Left ventricle myocardium inferior (tissue), 1 donor: ENCODE measurements around the gene STUB1. TPM values are rescaled to one million over a fixed set of nuclear protein-coding genes. Genes with fewer than 3 reads are reported as not detected.
A peak's percentile ranks its signal among the peaks of the same experiment; 100 is the strongest.

Source experiments
- DNase-seq: peaks from one replicate; pipeline ENCODE4 v3.0.0-alpha.2; 2020
- H3K27ac ChIP-seq: fragments of 200-600 bp; replicated peaks from 2 replicates; pipeline ENCODE4 v1.8.0; 2021
- H3K27me3 ChIP-seq: fragments of 200-600 bp; 2 replicates; pipeline ENCODE4 v1.8.0; 2021; ENCODE audit warnings: low read depth
- H3K36me3 ChIP-seq: fragments of 200-600 bp; 2 replicates; pipeline ENCODE4 v1.8.0; 2021
- H3K4me1 ChIP-seq: fragments of 200-600 bp; 2 replicates; pipeline ENCODE4 v1.8.0; 2021
- H3K4me3 ChIP-seq: fragments of 200-600 bp; 2 replicates; pipeline ENCODE4 v1.8.0; 2021; ENCODE audit warnings: mild to moderate bottlenecking, moderate library complexity
- H3K9me3 ChIP-seq: fragments of 200-600 bp; replicated peaks from 2 replicates; pipeline ENCODE4 v1.8.0; 2021
- intact Hi-C: fragments of 100-400 bp; cut with micrococcal nuclease; formaldehyde crosslinking; loops from one replicate; pipeline ENCODE4 v1.11.0; 2022
- total RNA-seq: library from RNA; stranded (reverse); fragmentation: NEBNext Ultra II Directional; extraction: Animal tissue kit (Norgen Biotek cat#: 25700); gene quantifications from one replicate; pipeline ENCODE4 v1.2.1, GENCODE V29; 2021
- TF ChIP-seq, protein P1 (sequence below): fragments of 200-600 bp; IDR thresholded peaks from 2 replicates; pipeline ENCODE4 v1.8.0; 2021; ENCODE audit warnings: antibody characterized with exemption, mild to moderate bottlenecking, borderline replicate concordance
- donor health status: DM: no; HTN: yes; CAD: no; lungs with severe emphysema.

STUB1 gene
- total RNA-seq, 1 donor from 2014 or later: 113 TPM

DNA sequence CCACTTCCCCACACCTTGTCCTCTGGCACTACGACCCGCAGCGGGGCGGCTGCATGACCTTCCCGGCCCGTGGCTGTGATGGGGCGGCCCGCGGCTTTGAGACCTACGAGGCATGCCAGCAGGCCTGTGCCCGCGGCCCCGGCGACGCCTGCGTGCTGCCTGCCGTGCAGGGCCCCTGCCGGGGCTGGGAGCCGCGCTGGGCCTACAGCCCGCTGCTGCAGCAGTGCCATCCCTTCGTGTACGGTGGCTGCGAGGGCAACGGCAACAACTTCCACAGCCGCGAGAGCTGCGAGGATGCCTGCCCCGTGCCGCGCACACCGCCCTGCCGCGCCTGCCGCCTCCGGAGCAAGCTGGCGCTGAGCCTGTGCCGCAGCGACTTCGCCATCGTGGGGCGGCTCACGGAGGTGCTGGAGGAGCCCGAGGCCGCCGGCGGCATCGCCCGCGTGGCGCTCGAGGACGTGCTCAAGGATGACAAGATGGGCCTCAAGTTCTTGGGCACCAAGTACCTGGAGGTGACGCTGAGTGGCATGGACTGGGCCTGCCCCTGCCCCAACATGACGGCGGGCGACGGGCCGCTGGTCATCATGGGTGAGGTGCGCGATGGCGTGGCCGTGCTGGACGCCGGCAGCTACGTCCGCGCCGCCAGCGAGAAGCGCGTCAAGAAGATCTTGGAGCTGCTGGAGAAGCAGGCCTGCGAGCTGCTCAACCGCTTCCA, 46.7 kb upstream of the STUB1 start:
- DNase-seq: no peak
- TF ChIP-seq, protein P1, sequence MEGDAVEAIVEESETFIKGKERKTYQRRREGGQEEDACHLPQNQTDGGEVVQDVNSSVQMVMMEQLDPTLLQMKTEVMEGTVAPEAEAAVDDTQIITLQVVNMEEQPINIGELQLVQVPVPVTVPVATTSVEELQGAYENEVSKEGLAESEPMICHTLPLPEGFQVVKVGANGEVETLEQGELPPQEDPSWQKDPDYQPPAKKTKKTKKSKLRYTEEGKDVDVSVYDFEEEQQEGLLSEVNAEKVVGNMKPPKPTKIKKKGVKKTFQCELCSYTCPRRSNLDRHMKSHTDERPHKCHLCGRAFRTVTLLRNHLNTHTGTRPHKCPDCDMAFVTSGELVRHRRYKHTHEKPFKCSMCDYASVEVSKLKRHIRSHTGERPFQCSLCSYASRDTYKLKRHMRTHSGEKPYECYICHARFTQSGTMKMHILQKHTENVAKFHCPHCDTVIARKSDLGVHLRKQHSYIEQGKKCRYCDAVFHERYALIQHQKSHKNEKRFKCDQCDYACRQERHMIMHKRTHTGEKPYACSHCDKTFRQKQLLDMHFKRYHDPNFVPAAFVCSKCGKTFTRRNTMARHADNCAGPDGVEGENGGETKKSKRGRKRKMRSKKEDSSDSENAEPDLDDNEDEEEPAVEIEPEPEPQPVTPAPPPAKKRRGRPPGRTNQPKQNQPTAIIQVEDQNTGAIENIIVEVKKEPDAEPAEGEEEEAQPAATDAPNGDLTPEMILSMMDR: no peak
- Histone ChIP-seq H3K4me3 (no peak overlapping the region), H3K27ac (no peak overlapping the region), H3K9me3 (no peaks in the 10 kb centered on the region), H3K4me1 (peaks cover 57% of the 10 kb centered on the region), H3K36me3 (peaks cover 23% of the 10 kb centered on the region), H3K27me3 (no peaks in the 10 kb centered on the region)
- intact Hi-C loops: no loop called here

DNA sequence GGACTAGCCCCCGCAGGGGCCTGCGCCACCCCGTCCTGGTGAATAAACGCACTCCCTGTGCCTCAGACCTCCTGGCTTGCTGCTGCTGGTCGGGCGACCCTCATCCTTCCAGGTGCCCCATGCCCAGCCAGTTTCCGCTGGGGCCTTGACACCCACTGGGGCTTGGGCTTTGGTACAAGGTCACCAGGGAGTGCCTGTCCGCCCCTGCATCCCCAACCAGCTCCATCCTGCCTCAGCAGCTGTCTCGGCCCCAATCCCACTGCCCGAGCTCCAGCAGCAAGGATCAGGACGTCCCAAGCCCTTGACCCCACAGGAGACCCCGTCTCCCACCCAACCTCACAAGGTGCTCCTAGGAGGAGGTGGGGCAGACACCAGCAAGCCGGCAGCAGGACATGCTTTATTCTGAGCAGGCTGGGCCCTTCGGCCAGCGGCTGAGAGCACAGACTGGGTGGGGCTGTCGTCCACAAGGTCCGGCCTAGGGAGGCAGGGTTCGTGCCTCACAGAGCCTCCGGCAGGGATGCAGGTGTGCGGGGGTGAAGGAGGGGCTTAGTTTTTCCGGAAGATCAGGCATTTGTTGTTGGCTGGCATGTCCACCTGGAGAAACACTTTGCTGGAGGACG, 46.0 kb upstream of the STUB1 start:
- DNase-seq: no peak

DNA sequence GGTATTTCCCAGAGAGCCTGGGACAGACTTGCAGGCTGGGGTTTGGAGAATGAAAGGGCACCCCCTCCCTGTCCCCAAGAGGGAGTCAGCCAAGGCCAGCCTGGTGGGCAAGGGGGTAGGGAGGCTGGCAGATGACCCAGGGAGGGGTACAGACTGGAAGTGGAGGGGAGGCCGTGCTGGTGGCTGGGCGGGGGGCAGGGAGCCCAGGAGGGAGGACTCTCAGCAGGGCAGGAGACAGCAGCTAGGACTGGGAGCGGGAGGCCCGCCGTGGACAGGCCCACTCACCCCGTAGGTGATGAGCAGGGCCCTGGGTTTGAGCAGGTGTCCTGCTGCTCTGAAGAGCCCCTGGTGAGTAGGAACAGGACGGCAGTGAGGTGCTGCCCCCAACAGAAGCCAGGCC, 45.2 kb upstream of the STUB1 start:
- Histone ChIP-seq H3K36me3 (peaks cover 22% of the 10 kb centered on the region), H3K4me3 (peak overlapping the region; percentile 91), H3K9me3 (no peaks in the 10 kb centered on the region), H3K4me1 (peaks cover 50% of the 10 kb centered on the region), H3K27ac (no peak overlapping the region), H3K27me3 (no peaks in the 10 kb centered on the region)
- intact Hi-C loops: no loop called here
- no peak for DNase-seq
- TF ChIP-seq, protein P1: no peak

More for the DNA sequence above, 46.0 kb upstream of the STUB1 start:
- TF ChIP-seq, protein P1: no peak
- H3K27me3 ChIP-seq: no peaks in the 10 kb centered on the region
- H3K27ac ChIP-seq: no peak overlapping the region
- H3K4me3 ChIP-seq: no peak overlapping the region
- peaks cover 58% of the 10 kb centered on the region for H3K4me1 ChIP-seq
- H3K36me3 ChIP-seq: peaks cover 22% of the 10 kb centered on the region
- intact Hi-C loops: no loop called here
- H3K9me3 ChIP-seq: no peaks in the 10 kb centered on the region

DNA sequence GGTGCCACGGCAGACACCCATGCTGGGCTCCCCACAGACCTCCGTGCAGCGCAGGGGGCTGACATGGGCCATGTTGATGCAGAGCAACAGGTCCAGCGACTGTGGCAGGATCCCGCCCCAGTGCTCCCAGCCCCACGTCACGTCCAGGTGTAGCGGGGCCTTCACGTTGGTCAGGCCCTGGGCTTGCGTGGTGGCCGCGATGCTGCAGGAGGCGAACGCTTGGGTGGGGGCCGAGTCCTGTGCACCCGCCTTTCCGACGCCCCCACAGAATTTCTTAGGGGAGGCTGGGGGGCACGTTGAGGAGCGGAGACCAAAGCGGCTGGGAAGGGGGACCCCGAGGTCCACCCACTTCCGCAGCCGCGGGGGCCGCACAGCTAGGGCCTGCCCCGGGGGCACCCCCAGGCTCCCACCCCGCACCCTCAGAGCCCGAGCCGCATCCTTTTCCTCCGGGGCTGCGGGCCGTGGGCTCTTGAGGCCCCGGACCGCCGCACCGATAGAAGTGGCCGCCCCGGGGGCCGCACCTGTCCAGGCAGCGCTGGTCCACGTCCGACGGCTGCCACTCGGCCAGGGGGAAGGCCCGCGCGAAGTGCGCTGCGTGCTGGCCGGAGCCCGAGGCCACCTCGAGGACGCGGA, 44.5 kb upstream of the STUB1 start:
- peaks cover 22% of the 10 kb centered on the region for H3K36me3 ChIP-seq
- no peaks in the 10 kb centered on the region for H3K9me3 ChIP-seq
- DNase-seq: no peak
- TF ChIP-seq, protein P1: no peak
- intact Hi-C loops: no loop called here
- peaks cover 43% of the 10 kb centered on the region for H3K4me1 ChIP-seq
- H3K27me3 ChIP-seq: no peaks in the 10 kb centered on the region
- H3K4me3 ChIP-seq: peak overlapping the region; percentile 91
- H3K27ac ChIP-seq: peak overlapping the region; percentile 99

DNA sequence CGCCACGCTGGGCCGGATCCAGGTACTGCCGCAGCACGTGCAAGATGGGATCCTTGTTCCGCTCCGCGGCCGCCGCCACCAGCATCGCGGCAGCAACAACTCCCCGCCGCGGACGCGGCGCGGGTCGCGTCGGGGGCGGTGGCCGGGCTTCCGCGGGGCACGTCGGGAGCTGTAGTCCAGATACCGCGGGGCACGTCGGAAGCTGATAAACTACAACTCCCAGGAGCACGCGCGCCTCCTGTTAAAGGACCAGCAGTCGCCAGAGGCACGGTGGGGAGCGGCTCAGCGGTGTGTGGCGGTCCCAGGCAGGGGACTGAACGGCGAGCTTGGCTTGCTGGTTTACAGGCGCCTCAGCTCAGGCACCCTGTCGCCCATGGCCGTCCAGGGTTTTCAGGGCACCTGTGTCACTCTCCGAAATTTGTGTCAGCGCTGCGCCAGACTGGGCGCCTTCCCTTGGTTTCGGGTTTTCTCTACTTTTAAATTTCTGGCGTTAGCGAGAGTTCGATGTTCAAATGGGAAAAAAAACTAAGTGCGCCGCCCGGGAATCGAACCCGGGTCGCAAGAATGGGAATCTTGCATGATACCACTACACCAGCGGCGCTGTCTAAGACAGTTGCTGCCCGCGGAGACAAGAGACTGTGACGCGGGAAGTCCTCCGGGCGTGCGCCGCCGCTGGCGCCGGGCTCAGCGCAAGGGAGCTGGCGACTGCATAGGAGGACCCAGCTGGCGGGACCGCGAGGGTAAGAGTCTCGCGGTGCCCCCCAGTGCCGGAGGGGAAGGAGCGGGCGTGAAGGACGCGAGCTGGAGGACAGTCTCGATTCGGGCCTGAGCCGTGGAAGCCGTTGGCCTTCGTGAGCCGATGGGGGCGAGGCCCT, 43.8 kb upstream of the STUB1 start, which contains the start of gene METTL26:
Gene METTL26, minus strand, starts transcription at position 100 of the 875 bp plus-strand sequence. Its CDS starts 15 bp downstream, at position 85.
- Histone ChIP-seq H3K9me3 (no peaks in the 10 kb centered on the region), H3K36me3 (peaks cover 22% of the 10 kb centered on the region), H3K4me1 (peaks cover 38% of the 10 kb centered on the region), H3K27ac (peak within 1 kb of the TSS; percentile 99), H3K27me3 (no peaks in the 10 kb centered on the region), H3K4me3 (peak within 1 kb of the TSS; percentile 91)
- intact Hi-C loops: no loop called here
- peak; percentile 97 for DNase-seq
- TF ChIP-seq, protein P1: no peak
